Activated naive CD8-positive, alpha-beta T cell treated with anti-CD3 and anti-CD28 coated beads, Interleukin-2, amount 50 U/mL, for 16 hours (primary cell): ENCODE data around the gene SLC29A3.
"Not testable (repeated sequence)": the region's sequence is repeated elsewhere in the genome, so short reads cannot be mapped to it uniquely, and the experiment has no call there.

ENCODE experiments used
- DNase-seq: peaks from one replicate; pipeline ENCODE4 v3.0.0-alpha.2; 2020; ENCODE audit warnings: low read depth, low spot score

The SLC29A3 gene

DNA sequence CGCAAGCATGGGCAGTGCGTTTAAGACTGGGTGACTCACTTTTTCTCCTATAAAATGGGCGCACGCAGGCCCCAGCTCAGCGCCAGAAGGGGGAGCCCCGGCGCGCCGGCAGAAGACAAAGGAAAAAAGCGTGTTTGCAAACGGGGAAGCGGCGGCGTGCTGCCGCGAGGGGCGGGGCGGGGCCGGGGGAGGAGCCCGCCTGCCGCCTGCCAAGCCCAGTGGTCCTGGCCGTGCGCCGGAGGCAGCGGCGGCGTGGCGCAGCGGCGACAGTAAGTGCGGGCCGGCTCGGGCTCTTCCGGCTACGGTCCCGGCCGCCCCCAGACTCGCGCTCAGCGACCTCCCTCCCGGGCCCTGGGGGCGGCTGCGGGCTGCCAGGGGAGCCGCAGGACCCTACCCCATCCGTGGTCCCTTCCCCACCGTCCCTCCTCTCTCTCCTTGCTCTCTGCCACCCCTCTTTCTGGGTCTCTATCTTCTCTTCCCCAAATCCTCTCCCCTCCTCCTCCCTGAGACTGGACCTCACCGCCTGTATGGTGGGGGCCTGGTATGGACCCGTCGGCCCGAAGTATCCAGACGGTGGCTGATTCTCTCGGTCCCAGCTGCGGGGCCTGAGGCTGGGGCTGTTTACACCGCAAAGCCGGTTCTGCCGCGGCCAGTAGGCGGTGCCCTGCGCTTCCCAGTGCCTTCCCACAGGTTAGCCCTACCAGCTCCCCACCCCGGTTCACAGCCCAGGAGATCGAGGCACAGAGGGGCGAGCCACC, at the start of gene SLC29A3:
Gene SLC29A3 (plus strand): TSS at position 218 of the 758 bp plus-strand sequence. CDS start 51 bp downstream, at position 269.
- DNase-seq, result peak; percentile 72

DNA sequence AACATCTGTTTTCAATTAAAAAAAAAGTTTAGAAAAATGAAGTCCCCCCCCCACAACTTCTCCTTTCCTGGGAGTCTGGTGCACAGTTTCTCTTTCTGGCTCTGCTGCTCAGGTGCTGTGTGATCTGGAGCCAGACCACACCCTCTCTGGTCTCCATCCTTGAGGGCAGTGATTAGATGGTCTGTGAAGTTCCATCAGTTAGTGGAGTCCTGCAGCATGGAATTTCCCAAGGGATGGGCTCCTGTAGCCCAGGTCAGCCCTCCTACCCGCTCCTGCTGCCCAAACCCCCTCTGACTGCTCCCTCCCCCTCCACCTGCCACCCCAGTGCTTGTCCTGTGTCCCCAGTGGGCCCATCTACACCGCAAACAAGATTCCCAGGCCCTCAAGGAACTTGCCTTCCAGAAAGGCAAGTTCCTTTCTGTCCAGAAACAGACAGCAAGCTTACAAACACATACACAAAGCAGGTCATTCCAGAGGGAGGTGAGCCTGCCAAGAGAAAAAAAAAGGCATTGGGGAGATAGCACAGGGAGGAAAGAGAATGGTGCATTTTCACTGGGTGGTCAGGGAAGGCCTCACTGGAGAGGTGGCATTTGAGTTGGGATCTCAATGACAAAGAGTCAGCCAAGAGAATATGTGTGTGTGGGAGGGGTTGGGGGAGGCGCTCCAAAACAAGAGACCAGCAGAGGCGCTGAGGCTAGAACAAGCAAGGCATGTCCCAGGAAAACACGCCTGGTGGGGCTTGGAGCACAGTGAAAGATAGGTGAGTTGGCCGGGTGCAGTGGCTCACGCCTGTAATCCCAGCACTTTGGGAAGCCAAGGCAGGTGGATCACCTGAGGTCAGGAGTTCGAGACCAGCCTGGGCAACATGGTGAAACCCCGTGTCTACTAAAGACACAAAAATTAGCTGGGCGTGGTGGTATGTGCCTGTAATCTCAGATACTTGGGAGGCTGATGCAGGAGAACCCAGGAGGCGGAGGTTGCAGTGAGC, 49.5 kb upstream of the SLC29A3 start:
- DNase-seq, result no peak

DNA sequence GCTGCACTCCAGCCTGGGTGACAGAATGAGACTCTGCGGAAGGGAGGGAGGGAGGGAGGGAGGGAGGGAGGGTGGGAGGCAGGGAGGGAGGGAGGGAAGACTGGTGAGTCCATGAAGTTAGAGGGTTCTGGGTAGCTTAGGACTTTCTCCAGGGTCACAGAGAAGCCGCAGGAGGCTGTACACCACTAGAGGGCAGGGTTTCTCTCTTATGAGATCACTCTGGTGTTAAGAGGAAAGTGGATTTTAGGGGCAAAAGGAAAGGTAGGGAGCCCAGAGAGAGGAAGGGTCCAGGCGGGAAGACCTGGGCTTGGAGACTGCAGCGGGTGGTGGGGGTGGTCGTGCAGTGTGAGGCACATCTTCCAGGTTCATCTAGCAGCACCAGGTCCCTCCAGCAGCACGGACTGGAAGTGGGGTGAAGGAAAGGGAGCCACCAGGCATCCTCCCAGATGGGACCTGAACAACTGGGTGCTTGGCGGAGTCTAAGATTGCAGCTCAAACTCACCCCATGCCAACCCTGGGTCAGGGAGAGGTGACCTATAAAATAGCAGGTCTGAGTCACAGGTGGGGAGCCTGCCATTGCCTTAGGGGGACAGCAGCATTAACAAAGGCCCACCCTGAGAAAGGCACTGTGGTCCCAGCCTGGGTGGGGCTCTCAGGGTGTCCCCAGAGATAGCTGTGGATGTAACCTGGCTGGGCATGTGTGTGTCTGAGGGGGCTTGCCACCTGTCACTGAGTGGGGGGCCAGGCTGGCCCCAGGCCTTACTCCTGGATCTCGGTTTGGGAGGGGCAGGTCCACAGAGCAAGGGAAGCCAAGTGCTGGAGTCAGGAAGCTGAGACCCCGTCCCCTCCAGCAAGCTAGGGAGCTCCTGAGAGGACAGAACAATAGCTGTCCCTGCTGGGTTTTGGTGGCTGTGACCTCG, 48.5 kb upstream of the SLC29A3 start:
- no peak for DNase-seq

DNA sequence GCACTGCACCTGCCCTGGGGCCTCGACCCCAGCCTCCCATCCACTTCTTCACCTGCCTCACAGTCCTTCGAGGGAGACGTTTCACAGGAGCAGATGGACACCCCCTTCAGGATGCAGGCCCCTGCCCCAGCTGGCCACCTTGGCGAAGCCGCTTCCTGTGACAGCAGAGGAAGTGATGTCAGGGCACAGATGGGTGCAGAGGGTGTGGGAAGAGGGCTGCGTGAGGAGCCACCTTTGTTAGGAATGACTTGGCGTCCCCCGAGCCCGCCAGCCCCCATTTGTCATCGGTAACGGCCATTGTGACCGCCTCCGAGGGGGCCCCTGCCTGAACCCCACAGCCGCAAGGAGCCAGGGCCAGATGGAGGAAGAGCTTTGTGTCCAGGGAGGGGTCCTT, 47.4 kb upstream of the SLC29A3 start:
- no peak for DNase-seq

DNA sequence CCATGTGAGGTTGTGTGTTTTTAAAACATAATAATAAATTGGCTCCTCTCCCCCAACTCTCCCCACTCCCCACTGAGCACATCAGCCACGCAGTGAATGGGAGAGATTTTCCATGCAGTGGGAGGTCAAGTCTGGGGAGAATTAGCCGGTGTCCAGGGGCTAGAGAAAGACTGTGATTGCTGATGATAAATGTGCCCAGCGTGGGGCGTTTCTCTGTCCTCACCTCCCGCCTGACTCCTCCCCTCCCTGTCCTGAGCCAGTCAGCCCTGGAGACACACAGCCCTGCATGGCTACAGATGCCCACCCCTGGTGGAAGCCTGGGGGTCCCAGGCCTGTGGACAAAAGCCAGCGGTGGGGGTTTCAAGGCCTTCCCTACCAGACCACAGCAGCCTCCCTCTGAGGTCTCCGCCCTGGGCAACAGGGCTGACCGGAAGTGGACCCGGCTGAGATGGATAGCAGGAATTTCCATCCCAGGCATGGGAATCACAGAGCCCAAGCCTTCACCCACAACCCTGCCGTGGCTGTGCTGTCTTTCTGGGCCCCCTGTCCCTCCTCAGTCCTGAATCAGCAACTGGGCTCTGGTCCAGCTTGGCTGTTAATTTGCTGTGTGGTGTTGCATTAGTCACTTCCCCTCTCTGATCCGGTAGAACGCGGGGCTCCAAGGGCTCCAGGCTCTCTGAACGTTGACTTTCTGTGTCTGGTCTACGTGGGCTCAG, 46.8 kb upstream of the SLC29A3 start:
- no peak for DNase-seq

DNA sequence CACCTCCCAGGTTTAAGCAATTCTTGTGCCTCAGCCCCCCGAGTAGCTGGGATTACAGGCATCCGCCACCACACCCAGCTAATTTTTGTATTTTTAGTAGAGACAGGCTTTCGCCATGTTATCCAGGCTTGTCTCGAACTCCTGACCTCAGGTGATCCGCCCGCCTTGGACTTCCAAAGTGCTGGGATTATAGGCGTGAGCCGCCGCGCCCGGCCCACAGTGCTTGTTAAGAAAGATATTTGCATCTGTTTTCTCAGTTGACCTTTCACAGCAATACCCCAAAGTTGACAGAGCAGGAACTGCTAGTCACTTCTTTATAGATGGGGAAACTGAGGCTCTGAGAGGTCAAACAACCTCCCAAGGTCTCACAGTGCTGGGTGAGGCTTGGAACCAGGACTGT, 46.1 kb upstream of the SLC29A3 start:
- not testable (repeated sequence) for DNase-seq

DNA sequence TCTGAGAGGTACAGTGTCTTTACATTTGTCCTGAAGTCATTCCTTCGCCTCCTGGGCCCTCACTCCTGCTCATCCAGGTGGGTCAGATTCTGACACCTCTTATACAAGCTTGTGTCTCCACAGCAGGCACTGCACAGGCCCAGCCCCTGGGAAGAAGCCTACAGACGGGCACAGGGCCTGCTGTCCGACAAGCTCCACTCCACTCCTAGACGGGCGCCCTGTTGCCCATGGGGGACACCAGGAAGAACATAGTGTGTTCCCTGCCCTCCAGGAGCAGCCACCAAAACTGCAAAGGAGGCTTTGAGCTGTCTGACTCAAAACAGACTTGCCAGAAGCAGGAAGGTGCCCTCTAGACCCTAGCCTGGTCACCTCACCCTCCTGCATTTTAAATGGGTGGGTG, 45.6 kb upstream of the SLC29A3 start:
- DNase-seq, result no peak

DNA sequence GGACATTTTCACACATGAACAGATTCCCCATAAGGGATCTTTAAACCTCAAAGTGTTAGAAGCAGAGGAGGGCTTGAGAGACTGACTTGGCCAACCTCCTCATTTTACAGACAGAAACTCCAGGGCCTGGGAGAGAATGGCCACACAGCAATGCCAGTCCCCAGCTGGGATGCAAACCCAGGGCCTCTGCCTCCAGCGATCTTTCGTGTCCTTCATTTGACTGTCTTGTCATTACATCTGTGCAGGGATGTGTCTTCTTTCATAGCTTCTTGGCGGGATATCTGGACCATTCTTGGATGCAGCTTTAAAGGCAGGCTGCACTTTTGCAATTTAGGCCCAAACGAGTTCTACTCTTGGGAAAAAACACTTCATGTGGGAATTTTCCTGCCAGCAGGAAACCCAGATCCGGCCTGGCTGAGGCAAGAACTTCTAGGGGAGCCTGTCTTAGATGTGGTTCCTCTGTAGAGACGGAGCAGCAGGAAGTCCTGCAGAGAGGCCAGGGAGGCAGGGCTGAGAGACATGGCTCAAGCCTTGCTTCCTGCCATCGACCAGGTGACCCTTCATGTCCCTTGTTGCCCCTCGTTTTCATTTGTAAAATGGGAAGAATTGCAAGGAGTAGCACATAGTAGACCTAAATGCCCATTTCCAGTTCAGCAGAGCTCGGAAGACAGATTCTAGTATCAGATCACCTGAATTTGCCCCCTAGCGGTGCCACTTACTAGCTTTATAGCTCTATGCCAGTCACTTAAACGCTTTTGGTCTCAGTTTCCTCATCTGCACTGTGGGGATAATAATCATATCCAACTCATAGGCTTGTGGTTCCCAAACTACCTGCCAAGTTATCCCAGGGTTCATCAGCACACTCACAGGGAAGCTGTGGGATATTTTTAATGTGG, 43.9 kb upstream of the SLC29A3 start:
- DNase-seq, result no peak

DNA sequence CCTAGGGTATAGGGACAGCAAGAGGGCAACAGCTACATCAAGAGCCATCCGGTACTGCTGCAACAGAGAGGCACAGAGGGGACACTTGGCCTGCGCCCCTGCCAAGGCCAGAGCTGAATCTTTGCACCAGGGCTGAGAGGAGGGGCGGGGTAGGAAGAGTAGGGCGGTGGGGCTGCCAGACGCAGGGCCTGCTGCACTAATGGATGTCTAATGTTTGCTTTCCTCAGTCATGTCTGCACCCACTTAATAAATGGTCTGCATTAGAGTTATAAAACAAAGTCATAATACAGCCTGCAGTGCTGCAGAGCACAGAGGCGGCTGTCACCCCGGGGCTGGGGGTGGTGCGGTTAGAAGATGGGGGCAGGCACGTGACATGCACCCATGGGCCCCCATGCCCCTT, 42.2 kb upstream of the SLC29A3 start:
- DNase-seq, result no peak

DNA sequence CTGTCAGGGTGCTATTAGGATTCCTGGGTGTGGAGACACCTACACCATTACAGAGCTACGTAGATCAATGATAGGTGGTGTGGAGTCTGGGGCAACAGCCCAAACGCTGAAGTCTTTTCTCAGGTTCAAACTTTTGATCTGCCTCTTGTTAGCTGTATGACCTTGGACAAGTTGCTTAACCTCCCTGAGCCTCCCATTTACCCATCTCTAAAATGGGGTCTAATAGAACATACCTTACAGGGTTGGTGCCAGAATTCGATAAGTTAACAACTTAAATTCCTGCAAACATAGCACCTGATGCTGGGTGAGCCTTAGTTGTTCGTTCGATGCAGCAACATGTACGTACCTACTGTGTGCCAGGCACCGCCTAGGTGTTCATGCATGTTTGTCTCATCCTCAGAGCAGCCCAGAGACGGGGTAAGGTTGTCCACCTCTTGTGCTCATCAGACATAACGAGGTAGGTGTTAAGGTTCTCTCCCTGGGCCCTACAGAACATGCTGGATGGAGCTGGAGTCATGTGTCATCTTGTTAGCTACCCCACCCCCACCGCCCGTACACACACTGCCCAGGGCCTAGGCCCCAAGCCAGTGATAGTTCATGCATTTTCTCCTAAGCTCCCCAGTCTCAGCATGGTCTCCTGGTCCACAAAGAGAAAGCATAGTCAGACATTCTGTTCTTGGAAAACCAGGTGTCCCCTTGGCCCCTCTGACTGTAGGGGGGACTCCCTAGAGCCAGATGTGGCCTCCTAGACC, 41.0 kb upstream of the SLC29A3 start:
- DNase-seq, result no peak

DNA sequence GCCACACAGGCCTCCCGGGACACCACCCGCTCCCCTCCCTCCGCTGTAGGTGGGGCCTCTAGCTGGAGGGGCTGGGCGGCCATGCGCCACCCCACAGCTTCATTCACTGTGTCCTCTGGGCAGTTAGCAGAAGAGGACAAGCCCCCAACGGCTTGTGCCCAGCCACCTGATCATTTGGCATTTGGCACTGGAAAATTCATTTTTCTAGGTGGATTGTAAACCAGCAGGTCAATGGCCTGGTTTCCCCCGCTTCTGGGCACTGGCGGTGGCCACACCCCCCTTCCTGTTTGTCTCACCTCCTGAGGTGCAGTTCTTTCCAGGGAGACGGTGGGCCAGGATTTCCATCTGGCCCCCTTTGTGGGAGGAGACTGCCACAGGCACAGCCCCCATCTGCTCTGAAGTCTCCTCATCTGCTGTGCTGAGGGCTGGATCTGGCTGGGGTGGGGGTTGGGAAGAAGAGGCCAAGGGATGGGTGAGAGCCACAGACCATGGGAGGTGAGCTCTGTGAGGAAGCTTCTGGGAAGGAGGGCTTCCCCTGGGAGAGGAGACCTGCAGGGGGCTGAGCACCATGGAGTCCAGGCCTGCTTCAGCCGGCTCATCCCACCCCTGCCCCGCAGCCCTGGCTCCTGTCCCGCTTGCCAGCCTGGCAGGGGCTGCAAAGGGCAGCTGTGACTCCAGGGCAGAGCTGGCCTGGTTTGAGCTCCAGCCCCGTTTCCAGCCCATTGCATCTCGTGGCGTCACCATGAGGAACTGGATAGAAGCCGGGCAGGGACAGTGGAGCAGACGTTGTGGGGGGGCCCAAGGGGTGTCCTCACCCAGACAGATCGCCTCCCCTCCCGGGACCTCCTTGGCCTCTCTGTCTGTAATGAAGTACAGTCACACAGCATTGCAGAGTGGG, 40.1 kb upstream of the SLC29A3 start:
- no peak for DNase-seq

DNA sequence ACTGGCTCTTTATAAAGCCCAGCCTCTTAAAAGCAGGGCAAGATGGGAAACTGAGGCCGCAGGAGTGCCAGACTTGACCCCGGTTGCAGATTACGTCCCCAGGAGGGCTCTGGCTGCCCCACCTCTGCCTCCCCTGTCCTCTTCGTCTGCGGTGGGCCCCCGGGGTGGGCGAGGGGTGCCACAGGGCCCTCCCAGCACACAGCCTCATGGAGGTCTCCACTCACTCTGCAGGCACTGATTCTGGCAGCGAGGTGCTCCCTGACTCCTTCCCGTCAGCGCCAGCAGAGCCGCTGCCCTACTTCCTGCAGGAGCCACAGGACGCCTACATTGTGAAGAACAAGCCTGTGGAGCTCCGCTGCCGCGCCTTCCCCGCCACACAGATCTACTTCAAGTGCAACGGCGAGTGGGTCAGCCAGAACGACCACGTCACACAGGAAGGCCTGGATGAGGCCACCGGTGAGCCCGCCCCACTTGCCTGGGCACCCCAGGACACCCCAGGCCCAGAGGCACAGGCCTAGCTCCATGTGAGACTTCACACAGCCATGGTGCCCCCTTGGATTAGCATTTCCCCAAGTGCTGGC, 39.4 kb upstream of the SLC29A3 start:
- no peak for DNase-seq

DNA sequence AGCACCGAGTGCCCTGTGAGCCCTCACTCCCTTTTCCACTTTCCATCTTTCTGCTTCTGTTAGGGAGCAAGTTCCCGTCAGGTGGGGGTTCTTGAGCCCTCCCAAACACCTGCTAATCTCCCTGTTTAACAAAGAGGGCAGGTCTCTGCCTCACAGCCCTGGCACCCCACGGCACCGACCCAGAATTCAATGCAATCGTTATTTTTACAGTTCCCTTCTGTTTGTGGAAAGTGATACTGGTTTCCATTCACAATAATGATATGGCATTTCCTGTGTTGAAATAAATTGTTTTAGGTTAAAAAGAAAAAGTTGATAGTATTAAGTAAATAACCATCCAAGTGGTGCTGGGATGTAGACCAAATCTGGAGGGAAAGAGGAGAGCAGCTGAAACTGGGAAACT, 38.8 kb upstream of the SLC29A3 start:
- no peak for DNase-seq

DNA sequence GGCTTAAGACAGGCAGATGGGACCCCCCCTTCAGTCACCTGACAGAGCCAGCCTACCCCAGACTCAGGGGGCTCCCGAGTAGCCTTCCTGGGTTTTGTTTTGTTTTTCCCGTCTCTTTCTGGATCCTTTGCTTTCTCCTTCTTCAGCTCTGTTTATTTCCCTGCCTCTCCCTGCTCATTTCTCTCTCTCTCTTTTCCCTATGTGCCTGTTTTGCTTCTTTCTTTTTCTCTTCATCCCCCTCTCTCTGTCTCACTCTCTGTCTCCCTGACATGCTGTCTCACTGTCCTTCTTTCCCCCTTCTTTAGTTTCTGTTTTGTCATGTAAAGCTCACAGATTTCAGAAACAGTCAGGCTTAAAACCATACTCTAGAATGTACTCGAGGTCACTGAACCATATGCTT, 38.2 kb upstream of the SLC29A3 start:
- no peak for DNase-seq

DNA sequence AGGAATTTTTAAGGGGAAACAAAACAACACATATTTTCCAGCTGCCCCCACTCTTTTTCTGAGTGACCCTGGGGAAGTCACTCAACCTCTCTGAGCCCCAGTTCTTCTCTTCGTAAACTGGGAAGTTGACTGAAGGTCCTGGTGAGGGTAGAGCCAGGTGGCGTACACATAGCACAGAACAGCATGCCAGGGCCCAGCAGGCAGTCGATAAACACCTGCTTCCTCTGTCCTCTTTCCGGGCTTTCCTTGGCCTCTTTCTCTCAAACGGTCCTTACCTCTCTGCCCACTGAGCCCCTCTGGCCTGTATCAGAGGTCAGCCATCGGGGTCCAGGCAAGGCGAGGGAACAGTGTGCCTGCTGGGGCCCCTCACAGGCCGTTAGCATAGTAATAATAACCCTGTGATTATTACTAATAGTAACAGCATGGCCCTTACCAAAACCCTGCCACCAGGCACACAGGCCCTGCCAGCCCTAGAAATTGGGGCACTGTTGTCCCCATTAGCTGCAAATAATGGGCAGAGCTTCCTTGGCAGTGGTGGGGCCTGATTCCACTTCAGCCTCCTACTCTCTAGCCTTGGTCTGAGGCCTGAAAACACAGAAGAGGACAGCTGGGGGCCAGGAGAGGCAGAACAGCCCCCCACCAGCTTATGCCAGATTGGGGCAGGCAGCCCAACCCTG, 37.3 kb upstream of the SLC29A3 start:
- DNase-seq, result no peak

DNA sequence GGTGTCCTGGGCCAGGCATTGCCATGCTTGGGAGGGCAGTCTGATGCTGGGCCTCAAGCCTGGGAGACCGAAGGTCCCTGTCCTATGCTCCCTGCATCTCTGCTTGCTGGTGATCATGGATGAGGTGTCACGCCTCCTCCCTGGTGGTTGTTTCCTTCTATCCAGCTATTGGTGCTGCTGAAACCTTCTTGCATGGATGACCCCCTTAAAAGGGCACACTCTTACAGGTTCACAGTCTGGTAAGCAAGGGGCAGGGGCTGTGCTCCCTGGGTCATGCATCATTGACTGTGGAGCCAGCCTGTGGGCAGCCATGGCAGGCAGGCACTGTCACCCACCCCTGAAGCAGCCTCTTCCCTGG, 36.8 kb upstream of the SLC29A3 start:
- DNase-seq, result no peak

DNA sequence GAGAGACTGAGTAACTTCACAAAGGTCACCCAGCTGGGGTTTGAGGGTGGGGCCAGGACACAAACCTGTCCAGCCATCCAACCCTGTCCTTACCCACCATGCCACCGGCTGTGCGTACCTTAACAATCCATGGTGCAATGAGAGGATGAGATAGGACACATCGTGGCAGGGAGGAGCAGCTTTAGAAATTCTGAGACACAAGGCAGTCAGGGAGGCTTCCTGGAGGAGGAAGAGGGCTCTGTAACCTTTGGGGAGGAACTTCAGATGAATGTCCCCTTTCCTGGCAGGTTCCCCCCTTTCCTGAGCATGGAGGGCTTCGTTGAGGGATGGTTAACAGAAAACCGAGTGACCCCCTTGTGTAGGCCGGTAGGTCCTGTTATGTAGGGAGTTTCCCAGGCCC, 35.6 kb upstream of the SLC29A3 start:
- no peak for DNase-seq
